Measurements from ENCODE around the gene HYOU1. TPM values are rescaled to one million over a fixed set of nuclear protein-coding genes. Genes with fewer than 3 reads are reported as not detected.
A peak's percentile ranks its signal among the peaks of the same experiment; 100 is the strongest.

The HYOU1 gene
- total RNA-seq, 1 experiment from 2014 or later, result 228 TPM

- no peaks in the 10 kb centered on the region for H3K27me3 Mint-ChIP-seq (ENCODE audit: low read depth)
- no peak overlapping the region for H3K14ac ChIP-seq (ENCODE audit: insufficient read depth, low read length)
- no peak overlapping the region for H3T11ph ChIP-seq (ENCODE audit: low read length)
- H3K27me3 ChIP-seq (ENCODE audit: insufficient read depth, low read length), result 0 out of 2 replicates have a peak, but pooled peaks cover 3% of the 10 kb centered on the region
- no peaks in the 10 kb centered on the region; the same call in 1 of the 2 replicates for H3K4me1 ChIP-seq (ENCODE audit: insufficient read depth, low read length)
- H3K9ac ChIP-seq (ENCODE audit: extremely low read depth, insufficient read length, low read length), result peak overlapping the region; percentile 86
- no peak overlapping the region for H2BK5ac ChIP-seq (ENCODE audit: insufficient read length, low read length)
- no CpG with 5 or more reads among the region's 6 CpGs for WGBS (ENCODE audit: extremely low coverage, insufficient read length, low lambda C conversion rate)
- peak overlapping the region; percentile 74 for H3K4me2 ChIP-seq (ENCODE audit: insufficient read depth, insufficient read length, low read length)
- H3K4ac ChIP-seq (ENCODE audit: low read depth, low read length), result no peak overlapping the region
- H3K36me3 Mint-ChIP-seq (ENCODE audit: insufficient read depth in 1 of 3, low read depth in 3 of 3), result peaks cover 55 to 57% (median 56%) of the 10 kb centered on the region in 3 experiments
- no peak overlapping the region for H4K91ac ChIP-seq (ENCODE audit: insufficient read length, low read depth, low read length)
- peaks cover 13% of the 10 kb centered on the region for H3K79me1 ChIP-seq (ENCODE audit: insufficient read depth, low read depth, low read length, poor library complexity, severe bottlenecking)
- no peak for TF ChIP-seq CTCF (conservative IDR thresholded peaks at IDR 0.05)
- peaks cover 0 to 2% of the 10 kb centered on the region in 2 experiments; a peak in 3 of 5 replicates for H3K9me3 Mint-ChIP-seq
- H2AK5ac ChIP-seq (ENCODE audit: insufficient read length, low read length), result no peak overlapping the region
- H3K79me2 ChIP-seq (ENCODE audit: insufficient read depth, low read length), result peaks cover 10% of the 10 kb centered on the region
- H3K4me1 Mint-ChIP-seq, result peaks cover 13 to 22% of the 10 kb centered on the region in 2 experiments
- H3K23me2 ChIP-seq (ENCODE audit: insufficient read length, low read depth, low read length, poor library complexity, severe bottlenecking), result peaks cover 6% of the 10 kb centered on the region
- H2BK15ac ChIP-seq (ENCODE audit: low read depth, low read length), result no peak overlapping the region
- H3K18ac ChIP-seq (ENCODE audit: insufficient read length, low read depth, low read length), result no peak overlapping the region
- no peak overlapping the region for H4K5ac ChIP-seq (ENCODE audit: insufficient read length, low read depth, low read length)
- H3K56ac ChIP-seq (ENCODE audit: insufficient read length, low read depth, low read length), result no peak overlapping the region
- no peak overlapping the region for H3K27ac ChIP-seq (ENCODE audit: insufficient read length, low read depth, low read length)
- DNase-seq, result no peak
- no peak overlapping the region for H4K8ac ChIP-seq (replicated peaks; ENCODE audit: insufficient read length, low read depth, low read length)
- no peak overlapping the region for H3K23ac ChIP-seq (ENCODE audit: insufficient read length, low read depth, low read length)
- no peak overlapping the region for H2BK120ac ChIP-seq (ENCODE audit: low read depth, low read length, poor library complexity, severe bottlenecking)
- H3K4me3 Mint-ChIP-seq, result peak overlapping the region; percentile 95 to 99
- H2BK20ac ChIP-seq (ENCODE audit: low read depth, low read length, poor library complexity, severe bottlenecking), result no peak overlapping the region
- H2AFZ ChIP-seq (ENCODE audit: low read length), result no peak overlapping the region
- H4K20me1 ChIP-seq (ENCODE audit: control insufficient read depth, insufficient read depth, insufficient read length), result no peaks in the 10 kb centered on the region
- H3K27ac Mint-ChIP-seq, result peak overlapping the region; percentile 54 to 93 (median 82); a peak in 6 of 7 replicates
- no peaks in the 10 kb centered on the region for H3K9me3 ChIP-seq (ENCODE audit: control insufficient read depth, low read depth, low read length)
- no peak overlapping the region for H2BK12ac ChIP-seq (ENCODE audit: insufficient read length, low read depth, low read length)
Observed at GRCh38 chr11:119055901-119056300, 1.1 kb downstream of the HYOU1 start.

Measured in H9 (cell line).